ENCODE results near the gene MYL12A.
"Not testable (repeated sequence)": the region's sequence is repeated elsewhere in the genome, so short reads cannot be mapped to it uniquely, and the experiment has no call there.

MYL12A gene

GRCh38 chr18:3247240-3248061 is at the start of gene MYL12A:
MYL12A (plus strand) TSS chr18:3247801; CDS start chr18:3253248, 5,447 bp downstream.
- peak; percentile 98 for DNase-seq (ENCODE audit: low spot score)

GRCh38 chr18:3198260-3198860 is 49.2 kb upstream of the MYL12A start:
- not testable (repeated sequence) for DNase-seq (ENCODE audit: low spot score)

GRCh38 chr18:3199942-3200645 is 47.5 kb upstream of the MYL12A start:
- no peak for DNase-seq (ENCODE audit: low spot score)

- no peak for DNase-seq (ENCODE audit: low spot score)
These were observed 42.4 kb upstream of the MYL12A start for GRCh38 chr18:3205239-3205638.

GRCh38 chr18:3207565-3207964 is 40.0 kb upstream of the MYL12A start:
- no peak for DNase-seq (ENCODE audit: low spot score)

GRCh38 chr18:3209859-3210569 is 37.6 kb upstream of the MYL12A start:
- DNase-seq (ENCODE audit: low spot score), result no peak

- DNase-seq (ENCODE audit: low spot score), result no peak
These were observed 36.2 kb upstream of the MYL12A start for GRCh38 chr18:3211236-3211992.

GRCh38 chr18:3212657-3213056 is 34.9 kb upstream of the MYL12A start:
- DNase-seq (ENCODE audit: low spot score), result no peak

- DNase-seq (ENCODE audit: low spot score), result no peak
These were observed 34.1 kb upstream of the MYL12A start for GRCh38 chr18:3213300-3214059.

GRCh38 chr18:3214855-3215637 is 32.6 kb upstream of the MYL12A start:
- DNase-seq (ENCODE audit: low spot score), result no peak

- no peak for DNase-seq (ENCODE audit: low spot score)
These were observed 30.6 kb upstream of the MYL12A start for GRCh38 chr18:3216987-3217386.

GRCh38 chr18:3217948-3218647 is 29.5 kb upstream of the MYL12A start:
- DNase-seq (ENCODE audit: low spot score), result no peak

GRCh38 chr18:3218819-3219218 is 28.8 kb upstream of the MYL12A start:
- DNase-seq (ENCODE audit: low spot score), result no peak

GRCh38 chr18:3219241-3219630 is 28.4 kb upstream of the MYL12A start:
- DNase-seq (ENCODE audit: low spot score), result no peak

GRCh38 chr18:3219631-3220335 is 27.8 kb upstream of the MYL12A start, which contains the start of gene MYOM1:
MYOM1 (minus strand) TSS chr18:3219968; CDS start chr18:3215223, 4,745 bp downstream.
- no peak for DNase-seq (ENCODE audit: low spot score)

- not testable (repeated sequence) for DNase-seq (ENCODE audit: low spot score)
These were observed 26.7 kb upstream of the MYL12A start for GRCh38 chr18:3220868-3221267.

GRCh38 chr18:3221496-3221895 is 26.1 kb upstream of the MYL12A start:
- no peak for DNase-seq (ENCODE audit: low spot score)

- no peak for DNase-seq (ENCODE audit: low spot score)
These were observed 24.2 kb upstream of the MYL12A start for GRCh38 chr18:3223356-3223755.

- no peak for DNase-seq (ENCODE audit: low spot score)
These were observed 23.4 kb upstream of the MYL12A start for GRCh38 chr18:3224223-3224622.

All from left forelimb (tissue), 1 donor.